ENCODE data around the gene EIF3A.

Gene EIF3A

DNA sequence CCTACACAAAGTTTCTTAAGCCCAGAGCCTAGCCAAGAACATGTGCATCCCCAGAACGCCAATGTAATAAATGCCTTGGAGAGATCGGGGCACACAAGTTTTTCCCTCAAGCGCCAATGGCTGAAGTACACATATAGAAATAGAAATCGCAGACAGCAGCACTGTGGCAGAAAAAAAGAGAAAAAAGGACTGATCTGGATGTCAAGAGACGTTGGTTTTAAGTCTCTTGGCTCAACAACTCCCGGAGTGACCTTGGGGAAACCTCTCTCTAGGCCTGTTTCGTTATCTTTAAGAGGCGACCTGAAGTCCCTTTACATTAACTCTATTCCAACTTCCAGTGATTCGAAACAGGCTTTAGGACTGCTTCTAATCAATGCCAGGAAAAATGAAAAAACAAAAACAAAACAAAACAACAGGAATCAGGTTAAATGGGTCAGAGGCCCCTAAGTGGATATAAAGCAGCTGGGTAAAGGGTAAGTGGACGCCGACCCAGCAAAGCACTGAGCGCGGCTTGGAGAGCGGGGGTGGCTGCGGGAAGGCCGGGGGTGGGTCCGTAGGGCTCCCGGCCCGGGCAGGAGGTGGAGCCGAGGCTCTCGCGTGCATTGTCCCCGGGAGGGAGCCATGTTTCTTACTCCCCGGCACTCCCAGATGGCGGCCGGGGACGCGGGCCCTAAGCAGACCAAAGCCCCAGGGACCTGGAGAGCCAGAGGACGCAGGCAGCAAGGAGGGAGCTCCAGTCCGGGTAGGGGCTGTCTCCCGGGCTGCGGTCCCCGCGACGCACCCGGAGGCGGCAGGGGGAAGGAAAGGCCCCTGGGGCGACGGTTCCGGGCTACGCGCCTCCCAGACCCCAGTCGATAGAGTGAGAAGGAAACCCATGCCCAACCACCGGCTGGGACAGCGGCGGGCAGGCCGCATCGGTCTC is 757 bp downstream of the EIF3A start:
- TF ChIP-seq CTCF (IDR thresholded peaks at IDR 0.05; ENCODE audit: low read depth, low read length, poor library complexity, severe bottlenecking) (no peak), EZH2phosphoT487 (IDR thresholded peaks at IDR 0.05; ENCODE audit: borderline replicate concordance, low read length) (no peak)
- H3K4me3 ChIP-seq (ENCODE audit: low read length): peak overlapping the region; percentile 88
- peaks cover 72% of the 10 kb centered on the region for H3K79me2 ChIP-seq (ENCODE audit: control insufficient read depth, low read length)
- peaks cover 56% of the 10 kb centered on the region for H3K36me3 ChIP-seq (ENCODE audit: control insufficient read depth, low read length)
- no peaks in the 10 kb centered on the region for H3K27me3 ChIP-seq (ENCODE audit: control insufficient read depth, low read length)
- peak overlapping the region; percentile 79 for H3K27ac ChIP-seq (ENCODE audit: low read depth, low read length)
- H4K20me1 ChIP-seq (ENCODE audit: control insufficient read depth, insufficient read depth, low read depth, low read length): peaks cover 27% of the 10 kb centered on the region
- H3K4me2 ChIP-seq (ENCODE audit: low read length): peak overlapping the region; percentile 68
- no peaks in the 10 kb centered on the region for H3K9me2 ChIP-seq (replicated peaks; ENCODE audit: control insufficient read depth, low read length)
- H3K9me3 ChIP-seq (ENCODE audit: control insufficient read depth, insufficient read depth, low read length): no peaks in the 10 kb centered on the region
- peaks cover 15% of the 10 kb centered on the region for H3F3A ChIP-seq (ENCODE audit: control insufficient read depth, insufficient read depth)
- H3K4me1 ChIP-seq (ENCODE audit: control insufficient read depth, low read length): peaks cover 57% of the 10 kb centered on the region

GRCh38 chr10:119078422-119079179 is 2.0 kb downstream of the EIF3A start:
- Histone ChIP-seq H3F3A (ENCODE audit: control insufficient read depth, insufficient read depth) (peaks cover 14% of the 10 kb centered on the region), H3K4me3 (ENCODE audit: low read length) (peak overlapping the region; percentile 88), H3K36me3 (ENCODE audit: control insufficient read depth, low read length) (peaks cover 62% of the 10 kb centered on the region), H3K4me1 (ENCODE audit: control insufficient read depth, low read length) (peaks cover 50% of the 10 kb centered on the region), H3K27ac (ENCODE audit: low read depth, low read length) (peak overlapping the region; percentile 79), H4K20me1 (ENCODE audit: control insufficient read depth, insufficient read depth, low read depth, low read length) (peaks cover 32% of the 10 kb centered on the region), H3K27me3 (ENCODE audit: control insufficient read depth, low read length) (no peaks in the 10 kb centered on the region), H3K9me2 (replicated peaks; ENCODE audit: control insufficient read depth, low read length) (no peaks in the 10 kb centered on the region), H3K9me3 (ENCODE audit: control insufficient read depth, insufficient read depth, low read length) (no peaks in the 10 kb centered on the region), H3K79me2 (ENCODE audit: control insufficient read depth, low read length) (peaks cover 84% of the 10 kb centered on the region), H3K4me2 (ENCODE audit: low read length) (peak overlapping the region; percentile 68)
- no peak for TF ChIP-seq EZH2phosphoT487 (IDR thresholded peaks at IDR 0.05; ENCODE audit: borderline replicate concordance, low read length)
- no peak for TF ChIP-seq CTCF (IDR thresholded peaks at IDR 0.05; ENCODE audit: low read depth, low read length, poor library complexity, severe bottlenecking)

DNA sequence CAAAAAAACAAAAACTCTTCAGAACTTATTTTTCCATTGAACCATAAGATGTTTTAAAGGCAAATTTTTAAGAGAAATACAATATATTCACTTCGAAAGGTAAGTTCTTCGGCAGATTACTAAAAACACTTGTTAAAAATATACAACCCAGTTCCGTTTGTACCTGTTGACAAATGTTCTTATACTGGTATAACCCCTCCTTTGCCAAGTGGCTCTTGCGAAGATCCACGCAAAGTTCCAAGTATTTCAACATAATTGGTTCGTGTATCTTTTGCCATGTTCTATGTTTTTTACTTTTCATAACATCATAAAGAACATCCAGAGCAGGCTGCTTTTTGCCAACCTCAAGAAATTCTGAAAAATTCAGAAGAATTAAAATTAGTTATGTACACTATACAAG is 7.0 kb downstream of the EIF3A start:
- Histone ChIP-seq H3K27me3 (ENCODE audit: control insufficient read depth, low read length) (no peaks in the 10 kb centered on the region), H4K20me1 (ENCODE audit: control insufficient read depth, insufficient read depth, low read depth, low read length) (peaks cover 34% of the 10 kb centered on the region)

More for the DNA sequence above, 7.0 kb downstream of the EIF3A start:
- Histone ChIP-seq H3K4me1 (ENCODE audit: control insufficient read depth, low read length) (peaks cover 34% of the 10 kb centered on the region), H3K36me3 (ENCODE audit: control insufficient read depth, low read length) (peaks cover 85% of the 10 kb centered on the region), H3K4me2 (ENCODE audit: low read length) (no peak overlapping the region), H3K9me3 (ENCODE audit: control insufficient read depth, insufficient read depth, low read length) (no peaks in the 10 kb centered on the region), H3K4me3 (ENCODE audit: low read length) (no peak overlapping the region), H3K9me2 (replicated peaks; ENCODE audit: control insufficient read depth, low read length) (no peaks in the 10 kb centered on the region), H3K27ac (ENCODE audit: low read depth, low read length) (peak overlapping the region; percentile 0; the same call in 1 of the 2 replicates), H3K79me2 (ENCODE audit: control insufficient read depth, low read length) (peaks cover 97% of the 10 kb centered on the region), H3F3A (ENCODE audit: control insufficient read depth, insufficient read depth) (peaks cover 22% of the 10 kb centered on the region)
- TF ChIP-seq CTCF (IDR thresholded peaks at IDR 0.05; ENCODE audit: low read depth, low read length, poor library complexity, severe bottlenecking) (no peak), EZH2phosphoT487 (IDR thresholded peaks at IDR 0.05; ENCODE audit: borderline replicate concordance, low read length) (no peak)
